ENCODE results near the gene MBLAC1. TPM values are rescaled to one million over a fixed set of nuclear protein-coding genes. Genes with fewer than 3 reads are reported as not detected.
A peak's percentile ranks its signal among the peaks of the same experiment; 100 is the strongest.

The MBLAC1 gene
- total RNA-seq, 1 donor from 2014 or later: 3.9 TPM

- no peak for DNase-seq (ENCODE audit: extremely low read depth, low read depth, low spot score)
Measured at GRCh38 chr7:100166970-100167911, 40.5 kb downstream of the MBLAC1 start.

GRCh38 chr7:100167912-100168323 lies 41.2 kb downstream of the MBLAC1 start:
- DNase-seq (ENCODE audit: extremely low read depth, low read depth, low spot score): no peak

DNA sequence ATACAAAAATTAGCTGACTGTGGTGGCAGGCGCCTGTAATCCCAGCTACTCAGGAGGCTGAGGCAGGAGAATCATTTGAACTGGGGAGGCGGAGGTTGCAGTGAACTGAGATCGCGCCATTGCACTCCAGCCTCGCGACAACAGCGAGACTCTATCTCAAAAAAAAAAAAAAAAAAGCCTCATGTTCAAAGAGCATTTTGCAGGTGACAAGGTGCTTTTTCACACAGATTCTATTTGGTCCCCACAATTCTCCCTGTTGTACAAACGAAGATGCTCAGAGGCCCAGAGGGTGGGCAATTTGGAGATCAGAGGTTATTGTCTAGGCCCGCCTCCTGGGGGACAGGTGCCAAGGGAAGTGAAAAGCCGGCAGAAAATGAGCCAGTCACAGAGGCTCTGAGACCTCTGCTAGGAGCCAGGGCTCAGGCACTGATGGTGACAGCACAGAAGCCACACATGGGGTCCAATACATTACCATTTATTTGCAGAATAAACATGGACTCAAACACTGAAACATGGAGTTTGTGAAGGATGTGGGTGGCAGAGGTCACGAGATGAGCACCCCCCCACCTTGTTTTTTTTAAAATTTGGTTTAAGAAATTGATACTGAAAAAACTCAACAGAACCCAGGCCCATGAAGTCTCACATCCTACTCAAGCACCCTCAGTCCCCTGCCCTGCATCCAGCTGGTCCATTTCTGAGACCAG lies 42.5 kb downstream of the MBLAC1 start:
- DNase-seq (ENCODE audit: extremely low read depth, low read depth, low spot score): no peak

DNA sequence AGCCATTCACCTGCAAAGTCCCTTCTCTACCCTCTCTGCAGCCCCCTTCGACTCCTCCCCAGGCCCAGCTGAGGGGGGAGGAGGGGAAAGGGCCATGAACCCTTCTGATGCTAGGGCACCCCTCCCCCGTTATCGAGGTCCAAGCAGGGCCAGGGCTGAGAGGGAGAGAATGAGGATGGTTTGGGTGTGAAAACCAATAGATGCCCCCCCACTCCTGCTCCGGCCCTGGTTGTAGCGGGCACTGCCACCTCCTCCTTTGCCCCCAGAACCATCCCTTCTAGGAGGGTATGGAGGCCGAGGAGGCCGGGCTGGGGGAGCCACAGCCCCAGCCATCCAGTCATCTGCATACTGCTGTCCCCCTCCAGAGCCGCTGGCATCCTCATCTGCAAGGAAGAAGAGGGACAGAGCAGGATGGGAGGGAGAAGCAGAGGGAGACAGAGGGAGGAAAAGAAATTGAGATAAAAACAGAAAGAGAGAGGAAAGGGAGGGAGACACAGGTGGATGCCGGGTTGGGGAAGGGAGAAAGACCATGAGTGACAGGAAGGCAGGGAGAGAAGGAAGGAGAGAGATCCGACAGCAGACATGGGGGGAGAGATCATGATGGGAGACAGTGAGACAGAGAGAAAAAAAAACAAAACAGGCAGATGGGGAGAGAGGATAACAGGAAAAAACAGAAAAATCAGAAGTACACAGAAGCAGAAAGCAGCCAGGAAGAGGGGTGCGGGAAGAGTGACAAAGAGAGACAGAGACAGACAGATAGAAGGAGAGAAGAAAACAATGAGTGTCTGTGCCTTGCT lies 43.5 kb downstream of the MBLAC1 start:
- no peak for DNase-seq (ENCODE audit: extremely low read depth, low read depth, low spot score)

DNA sequence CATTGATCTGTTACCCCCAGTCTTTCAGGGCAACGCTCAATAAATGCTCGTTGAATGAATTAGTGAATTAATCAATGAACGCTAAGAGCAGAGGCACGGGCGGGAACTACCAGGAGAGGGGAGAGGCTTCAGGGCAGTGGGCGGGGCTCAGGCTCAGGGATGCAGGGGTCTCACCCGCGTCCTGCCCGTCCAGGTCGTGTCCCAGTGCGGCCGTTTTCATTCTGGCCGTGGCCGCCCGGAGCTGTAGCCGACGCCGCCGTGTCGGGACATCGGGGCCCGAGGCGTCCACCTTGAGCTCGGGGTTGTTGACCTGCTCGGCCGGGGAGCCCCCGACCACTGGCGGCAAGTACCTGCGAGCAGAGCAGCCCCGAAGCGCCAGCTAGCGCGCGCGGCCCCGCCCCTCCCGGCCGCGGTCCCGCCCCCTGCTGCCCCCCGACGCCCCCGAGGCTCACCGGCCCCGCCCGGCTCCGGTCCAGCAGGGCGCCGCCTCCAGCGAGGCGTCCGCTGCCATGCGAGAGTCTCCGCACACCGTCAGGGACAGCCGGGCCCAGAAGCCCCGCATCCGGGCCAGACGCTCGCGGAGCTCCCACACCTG lies 44.4 kb downstream of the MBLAC1 start:
- DNase-seq (ENCODE audit: extremely low read depth, low read depth, low spot score): no peak

GRCh38 chr7:100171840-100172239 lies 45.1 kb downstream of the MBLAC1 start:
- no peak for DNase-seq (ENCODE audit: extremely low read depth, low read depth, low spot score)

- no peak for DNase-seq (ENCODE audit: extremely low read depth, low read depth, low spot score)
Measured at GRCh38 chr7:100173806-100174495, 47.2 kb downstream of the MBLAC1 start.

- no peak for DNase-seq (ENCODE audit: extremely low read depth, low read depth, low spot score)
Measured at GRCh38 chr7:100174582-100174981, 47.8 kb downstream of the MBLAC1 start.

GRCh38 chr7:100175296-100175935 lies 48.6 kb downstream of the MBLAC1 start:
- DNase-seq (ENCODE audit: extremely low read depth, low read depth, low spot score): no peak

DNA sequence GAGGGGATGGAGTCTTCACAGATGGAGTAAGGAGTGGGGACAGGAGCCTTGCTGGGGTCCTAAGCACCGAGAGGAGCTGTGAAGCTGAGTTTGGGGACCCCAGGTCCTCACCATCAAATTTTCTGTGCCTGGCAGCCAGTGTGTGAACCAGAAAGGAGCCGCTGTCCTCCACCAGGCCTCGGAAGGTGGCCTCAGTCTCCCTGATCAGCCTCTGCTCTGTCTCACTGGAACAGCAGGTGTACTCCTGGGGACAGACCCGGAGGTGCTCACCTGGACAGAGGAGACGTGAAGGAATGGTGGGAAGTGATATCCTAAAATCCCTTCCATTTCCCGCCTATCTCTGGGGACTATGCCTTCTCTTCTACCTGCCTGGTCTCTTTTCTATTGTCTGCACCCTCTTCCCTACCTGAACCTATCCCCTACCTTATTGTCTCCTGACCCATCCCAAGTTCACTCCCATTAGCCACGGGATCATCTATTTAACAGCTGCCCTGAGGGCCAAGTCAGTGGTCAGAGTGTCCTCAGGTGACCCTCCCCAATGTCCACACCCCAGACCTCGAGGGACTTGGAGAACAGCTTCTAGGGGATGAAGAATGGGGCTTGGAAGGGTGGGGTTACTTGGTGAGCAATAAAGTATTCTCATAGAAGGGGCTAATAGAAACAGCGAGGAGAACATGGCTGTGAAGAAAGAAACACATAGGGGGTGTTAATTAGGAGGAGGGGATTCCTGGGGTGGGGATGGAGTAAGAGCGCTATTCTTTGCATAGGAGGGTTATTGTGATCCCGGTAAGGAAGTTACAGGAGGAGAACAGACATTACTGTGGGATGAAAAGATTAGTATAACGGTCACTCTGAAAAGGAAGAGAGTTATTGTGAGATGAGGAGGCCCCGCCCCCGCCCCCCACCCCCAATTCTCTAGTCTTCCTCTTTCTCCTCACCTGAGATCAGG lies 49.6 kb downstream of the MBLAC1 start:
- no peak for DNase-seq (ENCODE audit: extremely low read depth, low read depth, low spot score)

DNA sequence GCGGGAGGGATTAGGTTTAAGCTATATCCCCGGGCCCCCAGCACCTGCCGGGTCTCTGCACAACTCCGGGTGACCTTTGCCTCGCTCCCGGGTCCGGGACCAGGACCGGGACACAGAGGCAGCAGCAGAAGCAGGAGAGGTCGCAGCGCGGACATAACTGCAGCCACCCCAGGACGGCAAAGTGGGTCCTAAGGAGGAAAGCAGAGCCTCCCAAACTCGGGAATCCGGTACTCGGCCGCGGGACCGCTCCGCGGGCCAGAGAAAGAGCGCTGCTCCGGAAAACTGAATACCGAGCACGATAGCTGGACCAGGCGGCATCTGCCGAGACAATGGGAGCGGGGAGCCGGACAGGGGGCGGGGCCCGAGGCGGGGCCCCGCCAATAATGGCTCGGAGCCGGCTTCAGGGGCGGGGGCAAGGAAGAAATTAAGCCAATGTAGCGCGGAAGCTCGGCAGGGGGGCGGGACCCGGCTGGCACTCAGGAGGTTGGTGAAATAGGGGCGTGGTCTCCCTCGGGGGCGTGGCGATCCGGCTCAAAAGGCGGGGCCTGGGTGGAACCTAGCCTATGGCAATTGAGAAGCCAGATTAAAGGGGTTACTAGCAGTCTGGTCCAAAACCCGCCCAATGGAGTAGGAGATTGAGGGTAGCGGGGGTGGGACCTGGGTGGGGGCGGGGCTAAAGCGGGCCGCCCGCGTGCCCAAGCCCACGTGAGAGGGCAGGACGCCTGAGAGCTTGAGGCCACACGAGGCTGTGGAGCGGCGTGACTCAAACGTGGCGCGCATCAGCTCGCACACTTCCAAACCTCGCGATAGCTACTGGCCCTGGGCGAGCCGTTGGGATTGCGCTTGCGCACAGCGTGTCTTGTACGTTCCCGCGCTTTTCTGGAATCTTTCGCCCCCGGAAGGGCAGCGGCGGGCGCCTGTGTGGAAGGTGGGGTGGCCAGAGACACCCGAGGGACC lies 50.6 kb downstream of the MBLAC1 start, which contains the start of the genes GPC2 and STAG3:
TSS of gene GPC2 (minus strand) at position 337 of the 957 bp plus-strand sequence. CDS start at position 155, 182 bp downstream.
TSS of gene STAG3 (plus strand) at position 874 of the 957 bp plus-strand sequence. CDS start 2,639 bp downstream, outside the sequence.
- peak; percentile 68 for DNase-seq (ENCODE audit: extremely low read depth, low read depth, low spot score)

Other genes starting within 250 kb of the MBLAC1 start
- gene OR2AE1, start 249.9 kb upstream of the MBLAC1 start, total RNA-seq: not detected in 2 replicates
- gene TRIM4, start 207.4 kb upstream of the MBLAC1 start, total RNA-seq: 20.3 and 26.7 TPM in 2 replicates
- gene GJC3, start 197.3 kb upstream of the MBLAC1 start, total RNA-seq: 0.99 TPM in 1 of 2 replicates, not detected in the other
- gene AZGP1, start 150.9 kb upstream of the MBLAC1 start, total RNA-seq: not detected in 2 replicates
- 32.9 and 35.5 TPM in 2 replicates for gene ZKSCAN1, start 111.4 kb upstream of the MBLAC1 start, total RNA-seq
- 7.8 and 8.8 TPM in 2 replicates for gene ZSCAN21, start 77.2 kb upstream of the MBLAC1 start, total RNA-seq
- gene ZNF3, start 45.2 kb upstream of the MBLAC1 start, total RNA-seq: 28.6 and 30.8 TPM in 2 replicates
- 89.7 and 92.1 TPM in 2 replicates for gene COPS6, start 38.0 kb upstream of the MBLAC1 start, total RNA-seq
- gene MCM7, start 25.6 kb upstream of the MBLAC1 start, total RNA-seq: 31.3 and 55.0 TPM in 2 replicates
- 23.2 and 26.1 TPM in 2 replicates for gene AP4M1, start 25.3 kb upstream of the MBLAC1 start, total RNA-seq
- gene TAF6, start 7.6 kb upstream of the MBLAC1 start, total RNA-seq: 49.8 and 71.4 TPM in 2 replicates
- gene CNPY4, start 7.3 kb upstream of the MBLAC1 start, total RNA-seq: 23.6 and 37.9 TPM in 2 replicates
- 137 and 193 TPM in 2 replicates for gene LAMTOR4, start 22.0 kb downstream of the MBLAC1 start, total RNA-seq
- gene TRAPPC14, start 31.8 kb downstream of the MBLAC1 start, total RNA-seq: 9.3 and 20.0 TPM in 2 replicates
- 1.6 and 2.3 TPM in 2 replicates for gene GAL3ST4, start 41.6 kb downstream of the MBLAC1 start, total RNA-seq
- 3.2 and 6.8 TPM in 2 replicates for gene GPC2, start 50.4 kb downstream of the MBLAC1 start, total RNA-seq
- gene STAG3, start 51.0 kb downstream of the MBLAC1 start, total RNA-seq: 0.15 and 1.1 TPM in 2 replicates
- gene PVRIG, start 93.0 kb downstream of the MBLAC1 start, total RNA-seq: 0.12 TPM in 1 of 2 replicates, not detected in the other
- not detected in 2 replicates for gene SPDYE3, start 180.7 kb downstream of the MBLAC1 start, total RNA-seq
- 12.0 and 36.8 TPM in 2 replicates for gene PILRB, start 231.2 kb downstream of the MBLAC1 start, total RNA-seq
- gene PILRA, start 246.5 kb downstream of the MBLAC1 start, total RNA-seq: 2.5 TPM in 1 of 2 replicates, not detected in the other

All from glomerular endothelial cell (primary cell).